HL-60/S4 treated with phorbol 12-myristate 13-acetate at 8.2 ng/mL for 4 days and 3 days (cell line): Measurements from ENCODE around the gene RAPGEF1.

Experiments
- in situ Hi-C: fragments of 300-500 bp; cut with MboI; formaldehyde crosslinking; loops from 2 replicates; pipeline ENCODE4 v1.15.0; 2022; ENCODE audit warnings: low sequenced_read_pairs

RAPGEF1 gene

GRCh38 chr9:131657037-131657377, 82.9 kb downstream of the RAPGEF1 start:
- in situ Hi-C loops: loop anchor here (10.0 kb wide), 1 partner anchor 62 kb away; no protein-coding TSS in a partner anchor

- in situ Hi-C loops: loop anchor here (10.0 kb wide), 1 partner anchor 62 kb away; no protein-coding TSS in a partner anchor
Observed at GRCh38 chr9:131656356-131657036, 83.4 kb downstream of the RAPGEF1 start.

- in situ Hi-C loops: loop anchor here (10.0 kb wide), 1 partner anchor 60 kb away; no protein-coding TSS in a partner anchor
Observed at GRCh38 chr9:131654369-131654768, 85.5 kb downstream of the RAPGEF1 start.

- in situ Hi-C loops: loop anchor here (10.0 kb wide), 1 partner anchor 57 kb away; no protein-coding TSS in a partner anchor
Observed at GRCh38 chr9:131651599-131651998, 88.3 kb downstream of the RAPGEF1 start.

GRCh38 chr9:131651160-131651559, 88.7 kb downstream of the RAPGEF1 start:
- in situ Hi-C loops: loop anchor here (10.0 kb wide), 1 partner anchor 56 kb away; no protein-coding TSS in a partner anchor

GRCh38 chr9:131650254-131650653, 89.6 kb downstream of the RAPGEF1 start:
- in situ Hi-C loops: loop anchor here (10.0 kb wide), 1 partner anchor 55 kb away; no protein-coding TSS in a partner anchor

- in situ Hi-C loops: loop anchor here (10.0 kb wide), 1 partner anchor 55 kb away; no protein-coding TSS in a partner anchor
Observed at GRCh38 chr9:131649646-131650045, 90.2 kb downstream of the RAPGEF1 start.

- in situ Hi-C loops: no loop called here
Observed at GRCh38 chr9:131645078-131645776, 94.6 kb downstream of the RAPGEF1 start.

- in situ Hi-C loops: no loop called here
Observed at GRCh38 chr9:131642496-131643083, 97.3 kb downstream of the RAPGEF1 start.

GRCh38 chr9:131641618-131642495, 98.0 kb downstream of the RAPGEF1 start:
- in situ Hi-C loops: no loop called here

- in situ Hi-C loops: no loop called here
Observed at GRCh38 chr9:131640438-131641137, 99.3 kb downstream of the RAPGEF1 start.

GRCh38 chr9:131639769-131640437, 100.0 kb downstream of the RAPGEF1 start:
- in situ Hi-C loops: no loop called here

- in situ Hi-C loops: no loop called here
Observed at GRCh38 chr9:131636593-131636992, 103.3 kb downstream of the RAPGEF1 start.

GRCh38 chr9:131635892-131636291, 104.0 kb downstream of the RAPGEF1 start:
- in situ Hi-C loops: no loop called here

- in situ Hi-C loops: no loop called here
Observed at GRCh38 chr9:131635285-131635684, 104.6 kb downstream of the RAPGEF1 start.

GRCh38 chr9:131633491-131634031, 106.3 kb downstream of the RAPGEF1 start:
- in situ Hi-C loops: no loop called here

GRCh38 chr9:131631306-131631705, 108.6 kb downstream of the RAPGEF1 start:
- in situ Hi-C loops: no loop called here

GRCh38 chr9:131630205-131630831, 109.6 kb downstream of the RAPGEF1 start:
- in situ Hi-C loops: no loop called here

GRCh38 chr9:131629825-131630204, 110.1 kb downstream of the RAPGEF1 start:
- in situ Hi-C loops: no loop called here
